H1 (cell line): ENCODE data around the gene MYH10. TPM values are rescaled to one million over a fixed set of nuclear protein-coding genes. Genes with fewer than 3 reads are reported as not detected.
A peak's percentile ranks its signal among the peaks of the same experiment; 100 is the strongest.

Source experiments
- CTCF ChIA-PET: fragments of 300-600 bp; sonication (Branson Sonifier 250); formaldehyde crosslinking; loops from one replicate; lab custom pipeline; 2021; ENCODE audit not compliant: partially characterized antibody; lab: Charles Lee
- POLR2A ChIA-PET: fragments of 300-600 bp; sonication (Branson Sonifier 250); formaldehyde crosslinking; loops from one replicate; lab custom pipeline; 2021; ENCODE audit warnings: inconsistent platforms; ENCODE audit not compliant: partially characterized antibody; lab: Charles Lee
- DNase-seq, 2 experiments: peaks; one replicate each; pipeline versions ENCODE4 v3.0.0 to v3.0.0-alpha.2; 2010 to 2022; ENCODE audit warnings: low spot score in 2 of 2, low read depth in 1 of 2, mixed read lengths in 1 of 2
- FAIRE-seq: peaks from 2 replicates; lab custom pipeline; 2011; peaks lifted over from hg19 to GRCh38; lab: Jason Lieb, UNC
- H2AFZ ChIP-seq: 2 replicates; pipeline ENCODE4 v1.8.1; 2012; ENCODE audit warnings: low read length, inconsistent platforms
- H2AK5ac ChIP-seq: 2 replicates; pipeline ENCODE4 v1.6.1; 2013; ENCODE audit warnings: low read depth, low read length
- H2BK120ac ChIP-seq: replicated peaks from 2 replicates; pipeline ENCODE3; 2013; ENCODE audit warnings: low read depth, low read length, inconsistent platforms
- H2BK12ac ChIP-seq: 2 replicates; pipeline ENCODE4 v1.6.1; 2013; ENCODE audit warnings: low read depth, low read length
- H2BK15ac ChIP-seq: 2 replicates; pipeline ENCODE4 v1.6.1; 2013; ENCODE audit warnings: low read length
- H2BK20ac ChIP-seq: 2 replicates; pipeline ENCODE4 v1.6.1; 2013; ENCODE audit warnings: low read length
- H2BK5ac ChIP-seq: 2 replicates; pipeline ENCODE4 v1.6.1; 2013; ENCODE audit warnings: low read depth, low read length
- H3K14ac ChIP-seq: 2 replicates; pipeline ENCODE4 v1.6.1; 2013; ENCODE audit warnings: inconsistent platforms; ENCODE audit not compliant: insufficient read length
- H3K18ac ChIP-seq: 2 replicates; pipeline ENCODE4 v1.6.1; 2013; ENCODE audit warnings: low read length; ENCODE audit errors: extremely low read depth
- H3K23ac ChIP-seq: 2 replicates; pipeline ENCODE4 v1.6.1; 2013; ENCODE audit warnings: inconsistent platforms; ENCODE audit not compliant: insufficient read length
- H3K23me2 ChIP-seq: 2 replicates; pipeline ENCODE4 v1.6.1; 2013; ENCODE audit warnings: low read depth, low read length
- H3K27ac ChIP-seq: 2 replicates; pipeline ENCODE4 v1.6.1; 2011; ENCODE audit warnings: low read depth, low read length, inconsistent platforms
- H3K27me3 ChIP-seq, 4 experiments: replicated peaks in 1 of 4; 1 replicate in 1 of 4; 2 replicates in 3 of 4; pipeline versions ENCODE4 v1.6.1 to v1.8.1; 2011 to 2013; ENCODE audit warnings: low read length in 3 of 4, mild to moderate bottlenecking in 3 of 4, inconsistent platforms in 2 of 4, mixed read lengths in 2 of 4, moderate library complexity in 1 of 4; ENCODE audit not compliant: control insufficient read depth in 3 of 4, insufficient read depth in 3 of 4; ENCODE audit errors: extremely low read depth in 1 of 4
- H3K36me3 ChIP-seq, 4 experiments: 2 replicates each; pipeline versions ENCODE4 v1.6.1 to v1.8.1; 2011 to 2013; ENCODE audit warnings: mild to moderate bottlenecking in 4 of 4, low read length in 3 of 4, moderate library complexity in 2 of 4, control low read depth in 1 of 4, inconsistent platforms in 1 of 4; ENCODE audit not compliant: insufficient read depth in 4 of 4, control insufficient read depth in 2 of 4
- H3K4ac ChIP-seq: replicated peaks from 2 replicates; pipeline ENCODE3; 2013; ENCODE audit warnings: low read length, low read depth, mixed read lengths, inconsistent platforms; ENCODE audit not compliant: insufficient read length
- H3K4me1 ChIP-seq, 4 experiments: replicated peaks in 1 of 4; 1 replicate in 1 of 4; 2 replicates in 3 of 4; pipeline versions ENCODE4 v1.6.1 to v1.8.1; 2011 to 2013; ENCODE audit warnings: low read length in 3 of 4, inconsistent platforms in 2 of 4, mixed read lengths in 1 of 4; ENCODE audit not compliant: insufficient read depth in 4 of 4, control insufficient read depth in 3 of 4
- H3K4me2 ChIP-seq, 2 experiments: 2 replicates each; pipeline versions ENCODE4 v1.6.1 to v1.8.1; 2011 to 2013; ENCODE audit warnings: low read depth in 2 of 2, low read length in 2 of 2, control low read depth in 1 of 2, inconsistent platforms in 1 of 2, mild to moderate bottlenecking in 1 of 2; ENCODE audit not compliant: insufficient read depth in 1 of 2
- H3K4me3 ChIP-seq, 4 experiments: fragments of 200-600, 300-600 bp in 1 of 4; sonication (generic), shearing (Covaris generic), sonication (Bioruptor Twin) in 1 of 4; 2 replicates each; pipeline versions ENCODE4 v1.5.1 to v1.8.1; 2011 to 2016; ENCODE audit warnings: low read length in 4 of 4, low read depth in 3 of 4, control low read depth in 2 of 4, inconsistent platforms in 2 of 4, mild to moderate bottlenecking in 2 of 4, mixed read lengths in 1 of 4, moderate library complexity in 1 of 4; ENCODE audit not compliant: insufficient read depth in 2 of 4; ENCODE audit errors: extremely low read depth in 1 of 4
- H3K56ac ChIP-seq: replicated peaks from 2 replicates; pipeline ENCODE3; 2013; ENCODE audit warnings: low read depth, mild to moderate bottlenecking, mixed read lengths, low read length, inconsistent platforms; ENCODE audit not compliant: insufficient read length
- H3K79me1 ChIP-seq: 2 replicates; pipeline ENCODE4 v1.6.1; 2013; ENCODE audit warnings: low read depth, low read length, control low read depth
- H3K79me2 ChIP-seq, 2 experiments: 2 replicates each; pipeline versions ENCODE4 v1.6.1 to v1.8.1; 2012 to 2013; ENCODE audit warnings: low read length in 2 of 2, mild to moderate bottlenecking in 2 of 2, inconsistent platforms in 1 of 2; ENCODE audit not compliant: insufficient read depth in 2 of 2, control insufficient read depth in 1 of 2
- H3K9ac ChIP-seq, 4 experiments: replicated peaks in 1 of 4; 1 replicate in 1 of 4; 2 replicates in 3 of 4; pipeline versions ENCODE4 v1.6.1 to v1.8.1; 2011 to 2013; ENCODE audit warnings: low read depth in 3 of 4, low read length in 3 of 4, control low read depth in 2 of 4, mild to moderate bottlenecking in 2 of 4, moderate library complexity in 2 of 4, inconsistent platforms in 1 of 4; ENCODE audit errors: extremely low read depth in 1 of 4
- H3K9me3 ChIP-seq, 2 experiments: 2 replicates each; pipeline versions ENCODE4 v1.6.1 to v1.8.1; 2012 to 2013; ENCODE audit warnings: mild to moderate bottlenecking in 2 of 2, moderate library complexity in 2 of 2, control low read depth in 1 of 2, inconsistent platforms in 1 of 2, low read depth in 1 of 2, low read length in 1 of 2, mixed read lengths in 1 of 2; ENCODE audit not compliant: insufficient read depth in 2 of 2
- H4K20me1 ChIP-seq, 2 experiments: replicated peaks in 1 of 2; 2 replicates each; pipeline versions ENCODE3 to v1.8.1; 2011 to 2013; ENCODE audit warnings: inconsistent platforms in 2 of 2, low read length in 2 of 2, mild to moderate bottlenecking in 1 of 2; ENCODE audit not compliant: insufficient read depth in 2 of 2, control insufficient read depth in 1 of 2
- H4K5ac ChIP-seq: 2 replicates; pipeline ENCODE4 v1.6.1; 2013; ENCODE audit warnings: low read length, low read depth, mixed read lengths, inconsistent platforms; ENCODE audit not compliant: insufficient read length
- H4K8ac ChIP-seq: 2 replicates; pipeline ENCODE4 v1.8.0; 2013; ENCODE audit warnings: mild to moderate bottlenecking, moderate library complexity, low read length, inconsistent platforms; ENCODE audit not compliant: insufficient read depth; ENCODE audit errors: extremely low read depth
- H4K91ac ChIP-seq: replicated peaks from 2 replicates; pipeline ENCODE3; 2013; ENCODE audit warnings: low read length, mixed read lengths, inconsistent platforms; ENCODE audit not compliant: insufficient read length
- ASH2L ChIP-seq: fragments of 200-600, 300-600 bp; sonication (generic); IDR thresholded peaks from one replicate; pipeline ENCODE4 v1.7.1; 2017; ENCODE audit warnings: low read length
- BACH1 ChIP-seq: IDR thresholded peaks from 2 replicates; pipeline ENCODE4 v1.6.1; 2012; ENCODE audit warnings: low read length, improper control_type of control experiment
- CHD2 ChIP-seq: IDR thresholded peaks from 2 replicates; pipeline ENCODE4 v1.6.1; 2012; ENCODE audit warnings: low read length, improper control_type of control experiment
- EGR1 ChIP-seq: IDR thresholded peaks from 2 replicates; pipeline ENCODE4 v1.6.1; 2011; ENCODE audit warnings: low read depth, low read length, borderline replicate concordance
- HDAC2 ChIP-seq, 2 experiments: fragments of 300-600 bp in 1 of 2; sonication (generic) in 1 of 2; IDR thresholded peaks; 2 replicates each; pipeline ENCODE4 v1.6.1; 2011 to 2012; ENCODE audit warnings: low read depth in 2 of 2, low read length in 2 of 2, mild to moderate bottlenecking in 2 of 2, moderate library complexity in 2 of 2, borderline replicate concordance in 1 of 2, inconsistent platforms in 1 of 2
- JUN ChIP-seq: IDR thresholded peaks from 2 replicates; pipeline ENCODE4 v1.6.1; 2011; ENCODE audit warnings: low read depth, mild to moderate bottlenecking, improper control_type of control experiment, low read length
- NANOG ChIP-seq: IDR thresholded peaks from 2 replicates; pipeline ENCODE4 v1.6.1; 2011; ENCODE audit warnings: low read length, low read depth, mild to moderate bottlenecking, inconsistent platforms; ENCODE audit not compliant: insufficient read depth, poor library complexity, severe bottlenecking
- PHF8 ChIP-seq: fragments of 200-600 bp; sonication (generic); conservative IDR thresholded peaks from 2 replicates; pipeline ENCODE4 v1.7.1; 2012; ENCODE audit warnings: low read depth, mild to moderate bottlenecking, inconsistent platforms, low read length, moderate library complexity
- POLR2AphosphoS5 ChIP-seq: IDR thresholded peaks from 2 replicates; pipeline ENCODE4 v1.6.1; 2011; ENCODE audit warnings: low read depth, low read length
- SAP30 ChIP-seq: fragments of 300-600 bp; sonication (generic); IDR thresholded peaks from 2 replicates; pipeline ENCODE4 v1.7.1; 2012; ENCODE audit warnings: low read length, moderate library complexity, mild to moderate bottlenecking, inconsistent platforms; ENCODE audit not compliant: insufficient read depth, insufficient replicate concordance
- SP2 ChIP-seq: IDR thresholded peaks from 2 replicates; pipeline ENCODE4 v1.6.1; 2012; ENCODE audit warnings: mild to moderate bottlenecking, low read length, inconsistent platforms
- TBP ChIP-seq: IDR thresholded peaks from 2 replicates; pipeline ENCODE4 v1.6.1; 2011; ENCODE audit warnings: low read depth, low read length, improper control_type of control experiment
- WGBS, 2 experiments: shearing (Covaris generic) in 1 of 2; methylation state at CpG; one replicate each; pipeline versions ENCODE4 v1.1.6 to v1.1.7; 2013 to 2015; ENCODE audit warnings: low lambda C conversion rate in 2 of 2, mixed read lengths in 2 of 2, inconsistent platforms in 1 of 2, low coverage in 1 of 2, missing lambda C conversion rate in 1 of 2; ENCODE audit not compliant: insufficient replicate concordance in 2 of 2, insufficient coverage in 1 of 2, insufficient read length in 1 of 2; ENCODE audit errors: extremely low coverage in 1 of 2, missing lambda C conversion rate in 1 of 2; 5-methylcytosine and 5-hydroxymethylcytosine counted together
- polyA plus RNA-seq, 7 experiments: library from polyadenylated mRNA; depleted of rRNA in 3 of 7; stranded (reverse) in 5 of 7; unstranded in 2 of 7; fragments of >200 nt in 5 of 7; fragments of 200-250 nt in 2 of 7; gene quantifications; 1 replicate in 5 of 7; 2 replicates in 1 of 7; 4 replicates in 1 of 7; pipeline versions ENCODE4 v1.2.1 to v1.2.3, GENCODE V29; 2011 to 2013; ENCODE audit warnings: missing spikeins in 2 of 7, mixed read lengths in 2 of 7
- total RNA-seq: library from RNA; stranded (reverse); fragmentation: NEBNext Ultra II Directional; extraction: Animal tissue kit (Norgen Biotek cat#: 25700); gene quantifications from 2 replicates; pipeline ENCODE4 v1.2.1, GENCODE V29; 2021

Gene MYH10
- total and polyA plus RNA-seq, 2 of the 8 experiments (the other 6 are each of a cell fraction or from before 2014, with no cell fraction given): 64.1 to 289 TPM

- peak overlapping the region; percentile 83 to 85 for H3K4me2 ChIP-seq
- peaks cover 0 to 2% of the 10 kb centered on the region in 2 experiments for H4K20me1 ChIP-seq
- no peaks in the 10 kb centered on the region for H3K23me2 ChIP-seq
- H3K27me3 ChIP-seq: no peaks in the 10 kb centered on the region
- DNase-seq (no peak), FAIRE-seq (no peak)
- ChIA-PET POLR2A (interaction anchor here (0.7 to 1.8 kb wide), 10 partner anchors 9 to 99 kb away, joined by 3 to 10 read pairs (median 4); partner anchors contain the start of genes KRABD2 and RPL26), CTCF (interaction anchor here (0.6 to 2.6 kb wide), 4 partner anchors 11 to 361 kb away, joined by 3 to 9 read pairs (median 4); no protein-coding TSS in a partner anchor)
- H2BK15ac ChIP-seq: no peak overlapping the region
- peak overlapping the region; percentile 79 for H4K8ac ChIP-seq
- no peak overlapping the region for H3K23ac ChIP-seq
- peak overlapping the region; percentile 46 to 95 (median 91) for H3K4me3 ChIP-seq
- H3K36me3 ChIP-seq: no peaks in the 10 kb centered on the region
- H3K14ac ChIP-seq: no peak overlapping the region
- no peak overlapping the region for H4K91ac ChIP-seq
- no peaks in the 10 kb centered on the region; the same call in 1 of the 2 replicates for H3K79me1 ChIP-seq
- no peak overlapping the region for H2BK120ac ChIP-seq
- H2BK20ac ChIP-seq: no peak overlapping the region
- WGBS, 2 experiments: 3% methylated on average over 27 of the region's 43 CpGs; no CpG with 5 or more reads in 1 of the 2 experiments
- H2BK12ac ChIP-seq: no peak overlapping the region
- peak overlapping the region; percentile 56; the same call in 1 of the 2 replicates for H3K27ac ChIP-seq
- H3K4ac ChIP-seq: no peak overlapping the region
- H3K79me2 ChIP-seq: peaks cover 0 to 38% of the 10 kb centered on the region in 2 experiments; a peak in 2 of 4 replicates
- peak overlapping the region; percentile 40 to 74 (median 70) for H3K9ac ChIP-seq
- H2AFZ ChIP-seq: peak overlapping the region; percentile 59
- H3K9me3 ChIP-seq: no peaks in the 10 kb centered on the region
- H2AK5ac ChIP-seq: no peak overlapping the region
- H3K4me1 ChIP-seq: peaks cover 0 to 2% (median under 1%) of the 10 kb centered on the region in 4 experiments; a peak in 2 of 7 replicates
- H4K5ac ChIP-seq: peak overlapping the region; percentile 13
- H3K18ac ChIP-seq: no peak overlapping the region; the same call in 1 of the 2 replicates
- peak overlapping the region; percentile 71 for H2BK5ac ChIP-seq
- H3K56ac ChIP-seq: peak overlapping the region; percentile 69
- TF ChIP-seq EGR1: no peak
- no peak for TF ChIP-seq POLR2AphosphoS5
- TF ChIP-seq SAP30: peak; percentile 37
- no peak for TF ChIP-seq CHD2
- TF ChIP-seq NANOG: no peak
- no peak for TF ChIP-seq BACH1
- 0 out of 2 replicates have a peak, but pooled peaks have one; percentile 26 for TF ChIP-seq TBP
- TF ChIP-seq JUN: no peak
- TF ChIP-seq HDAC2 (IDR thresholded peaks at IDR 0.05; ENCODE audit: borderline replicate concordance in 1 of 2, low read depth in 2 of 2, low read length in 2 of 2): no peak
- TF ChIP-seq ASH2L: peak; percentile 62
- peak; percentile 59 for TF ChIP-seq PHF8
- no peak for TF ChIP-seq SP2
Measured at GRCh38 chr17:8436169-8436843, 194.2 kb downstream of the MYH10 start.
